ENCODE results near the gene LTC4S.

DNA sequence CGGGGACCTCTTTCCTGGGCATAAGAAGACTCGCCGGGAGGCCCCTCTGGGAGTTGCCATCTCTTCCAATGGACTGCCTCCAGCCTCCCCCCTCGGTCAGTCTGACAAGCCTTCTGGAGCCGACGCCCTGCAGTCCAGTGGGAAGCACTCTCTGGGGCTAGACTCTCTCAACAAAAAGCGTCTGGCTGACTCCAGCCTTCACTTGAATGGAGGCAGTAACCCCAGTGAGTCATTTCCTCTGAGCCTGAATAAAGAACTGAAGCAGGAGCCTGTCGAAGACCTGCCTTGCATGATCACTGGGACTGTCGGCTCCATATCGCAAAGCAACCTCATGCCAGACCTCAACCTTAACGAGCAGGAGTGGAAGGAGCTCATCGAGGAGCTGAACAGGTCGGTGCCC, 28.4 kb upstream of the LTC4S start:
- TF ChIP-seq JUNB (IDR thresholded peaks at IDR 0.05; ENCODE audit: unreplicated experiment) (no peak), POLR2AphosphoS5 (IDR thresholded peaks at IDR 0.05; ENCODE audit: low read depth) (no peak), EZH2phosphoT487 (IDR thresholded peaks at IDR 0.05; ENCODE audit: unreplicated experiment) (no peak), EZH2 (IDR thresholded peaks at IDR 0.05; ENCODE audit: low read depth, unreplicated experiment) (no peak), CREB1 (CRISPR knock-in tag; IDR thresholded peaks at IDR 0.05; ENCODE audit: low read depth) (no peak), STAT1 (IDR thresholded peaks at IDR 0.05; ENCODE audit: unreplicated experiment) (no peak), ZNF114 (CRISPR knock-in tag; IDR thresholded peaks at IDR 0.05) (no peak)
- TF ChIP-seq, protein P1, sequence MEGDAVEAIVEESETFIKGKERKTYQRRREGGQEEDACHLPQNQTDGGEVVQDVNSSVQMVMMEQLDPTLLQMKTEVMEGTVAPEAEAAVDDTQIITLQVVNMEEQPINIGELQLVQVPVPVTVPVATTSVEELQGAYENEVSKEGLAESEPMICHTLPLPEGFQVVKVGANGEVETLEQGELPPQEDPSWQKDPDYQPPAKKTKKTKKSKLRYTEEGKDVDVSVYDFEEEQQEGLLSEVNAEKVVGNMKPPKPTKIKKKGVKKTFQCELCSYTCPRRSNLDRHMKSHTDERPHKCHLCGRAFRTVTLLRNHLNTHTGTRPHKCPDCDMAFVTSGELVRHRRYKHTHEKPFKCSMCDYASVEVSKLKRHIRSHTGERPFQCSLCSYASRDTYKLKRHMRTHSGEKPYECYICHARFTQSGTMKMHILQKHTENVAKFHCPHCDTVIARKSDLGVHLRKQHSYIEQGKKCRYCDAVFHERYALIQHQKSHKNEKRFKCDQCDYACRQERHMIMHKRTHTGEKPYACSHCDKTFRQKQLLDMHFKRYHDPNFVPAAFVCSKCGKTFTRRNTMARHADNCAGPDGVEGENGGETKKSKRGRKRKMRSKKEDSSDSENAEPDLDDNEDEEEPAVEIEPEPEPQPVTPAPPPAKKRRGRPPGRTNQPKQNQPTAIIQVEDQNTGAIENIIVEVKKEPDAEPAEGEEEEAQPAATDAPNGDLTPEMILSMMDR (conservative IDR thresholded peaks at IDR 0.05; ENCODE audit: low read depth in 2 of 2) = no peak
- TF ChIP-seq, protein P2, sequence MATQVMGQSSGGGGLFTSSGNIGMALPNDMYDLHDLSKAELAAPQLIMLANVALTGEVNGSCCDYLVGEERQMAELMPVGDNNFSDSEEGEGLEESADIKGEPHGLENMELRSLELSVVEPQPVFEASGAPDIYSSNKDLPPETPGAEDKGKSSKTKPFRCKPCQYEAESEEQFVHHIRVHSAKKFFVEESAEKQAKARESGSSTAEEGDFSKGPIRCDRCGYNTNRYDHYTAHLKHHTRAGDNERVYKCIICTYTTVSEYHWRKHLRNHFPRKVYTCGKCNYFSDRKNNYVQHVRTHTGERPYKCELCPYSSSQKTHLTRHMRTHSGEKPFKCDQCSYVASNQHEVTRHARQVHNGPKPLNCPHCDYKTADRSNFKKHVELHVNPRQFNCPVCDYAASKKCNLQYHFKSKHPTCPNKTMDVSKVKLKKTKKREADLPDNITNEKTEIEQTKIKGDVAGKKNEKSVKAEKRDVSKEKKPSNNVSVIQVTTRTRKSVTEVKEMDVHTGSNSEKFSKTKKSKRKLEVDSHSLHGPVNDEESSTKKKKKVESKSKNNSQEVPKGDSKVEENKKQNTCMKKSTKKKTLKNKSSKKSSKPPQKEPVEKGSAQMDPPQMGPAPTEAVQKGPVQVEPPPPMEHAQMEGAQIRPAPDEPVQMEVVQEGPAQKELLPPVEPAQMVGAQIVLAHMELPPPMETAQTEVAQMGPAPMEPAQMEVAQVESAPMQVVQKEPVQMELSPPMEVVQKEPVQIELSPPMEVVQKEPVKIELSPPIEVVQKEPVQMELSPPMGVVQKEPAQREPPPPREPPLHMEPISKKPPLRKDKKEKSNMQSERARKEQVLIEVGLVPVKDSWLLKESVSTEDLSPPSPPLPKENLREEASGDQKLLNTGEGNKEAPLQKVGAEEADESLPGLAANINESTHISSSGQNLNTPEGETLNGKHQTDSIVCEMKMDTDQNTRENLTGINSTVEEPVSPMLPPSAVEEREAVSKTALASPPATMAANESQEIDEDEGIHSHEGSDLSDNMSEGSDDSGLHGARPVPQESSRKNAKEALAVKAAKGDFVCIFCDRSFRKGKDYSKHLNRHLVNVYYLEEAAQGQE (IDR thresholded peaks at IDR 0.05; ENCODE audit: unreplicated experiment) = no peak
- TF ChIP-seq, protein P3, sequence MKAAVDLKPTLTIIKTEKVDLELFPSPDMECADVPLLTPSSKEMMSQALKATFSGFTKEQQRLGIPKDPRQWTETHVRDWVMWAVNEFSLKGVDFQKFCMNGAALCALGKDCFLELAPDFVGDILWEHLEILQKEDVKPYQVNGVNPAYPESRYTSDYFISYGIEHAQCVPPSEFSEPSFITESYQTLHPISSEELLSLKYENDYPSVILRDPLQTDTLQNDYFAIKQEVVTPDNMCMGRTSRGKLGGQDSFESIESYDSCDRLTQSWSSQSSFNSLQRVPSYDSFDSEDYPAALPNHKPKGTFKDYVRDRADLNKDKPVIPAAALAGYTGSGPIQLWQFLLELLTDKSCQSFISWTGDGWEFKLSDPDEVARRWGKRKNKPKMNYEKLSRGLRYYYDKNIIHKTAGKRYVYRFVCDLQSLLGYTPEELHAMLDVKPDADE (IDR thresholded peaks at IDR 0.05) = no peak
